Panc1 (cell line): ENCODE data around the gene SGCE.

Source experiments
- POLR2AphosphoS5 ChIP-seq: IDR thresholded peaks from 2 replicates; pipeline ENCODE4 v1.6.1; 2012; ENCODE audit warnings: mild to moderate bottlenecking, low read depth, low read length, moderate library complexity
- SIN3A ChIP-seq: IDR thresholded peaks from 2 replicates; pipeline ENCODE4 v1.6.1; 2012; ENCODE audit warnings: low read depth, mild to moderate bottlenecking, low read length, moderate library complexity, borderline replicate concordance; ENCODE audit not compliant: insufficient read depth
- TF ChIP-seq, protein P1 (sequence below): fragments of 450-650 bp; IDR thresholded peaks from 2 replicates; pipeline ENCODE4 v1.5.1; 2017; ENCODE audit warnings: mild to moderate bottlenecking
- TF ChIP-seq, protein P2 (sequence below), 2 experiments: IDR thresholded peaks; 2 replicates each; pipeline ENCODE4 v1.6.1; 2011 to 2012; ENCODE audit warnings: low read depth in 2 of 2, control low read depth in 1 of 2, low read length in 1 of 2, mild to moderate bottlenecking in 1 of 2, moderate library complexity in 1 of 2; ENCODE audit not compliant: insufficient read depth in 1 of 2

DNA sequence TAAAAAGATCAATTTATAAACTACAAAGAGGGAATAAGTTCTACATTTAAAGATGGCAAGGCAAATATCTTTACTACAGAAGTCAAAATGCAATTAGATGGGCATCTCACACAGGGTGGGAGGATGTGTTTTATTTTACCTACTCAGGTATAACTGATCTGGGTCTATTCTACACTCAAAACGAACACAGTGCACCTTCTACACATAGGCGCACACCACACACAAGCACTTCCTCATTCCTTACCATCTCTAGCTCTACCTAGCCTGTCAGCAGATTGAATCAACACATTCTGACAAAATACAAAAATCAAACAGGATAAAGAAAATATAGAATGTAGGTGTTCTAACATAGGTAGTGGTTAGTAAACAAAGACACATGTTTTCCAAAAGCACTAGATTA is 64.8 kb downstream of the SGCE start:
- TF ChIP-seq, protein P1, sequence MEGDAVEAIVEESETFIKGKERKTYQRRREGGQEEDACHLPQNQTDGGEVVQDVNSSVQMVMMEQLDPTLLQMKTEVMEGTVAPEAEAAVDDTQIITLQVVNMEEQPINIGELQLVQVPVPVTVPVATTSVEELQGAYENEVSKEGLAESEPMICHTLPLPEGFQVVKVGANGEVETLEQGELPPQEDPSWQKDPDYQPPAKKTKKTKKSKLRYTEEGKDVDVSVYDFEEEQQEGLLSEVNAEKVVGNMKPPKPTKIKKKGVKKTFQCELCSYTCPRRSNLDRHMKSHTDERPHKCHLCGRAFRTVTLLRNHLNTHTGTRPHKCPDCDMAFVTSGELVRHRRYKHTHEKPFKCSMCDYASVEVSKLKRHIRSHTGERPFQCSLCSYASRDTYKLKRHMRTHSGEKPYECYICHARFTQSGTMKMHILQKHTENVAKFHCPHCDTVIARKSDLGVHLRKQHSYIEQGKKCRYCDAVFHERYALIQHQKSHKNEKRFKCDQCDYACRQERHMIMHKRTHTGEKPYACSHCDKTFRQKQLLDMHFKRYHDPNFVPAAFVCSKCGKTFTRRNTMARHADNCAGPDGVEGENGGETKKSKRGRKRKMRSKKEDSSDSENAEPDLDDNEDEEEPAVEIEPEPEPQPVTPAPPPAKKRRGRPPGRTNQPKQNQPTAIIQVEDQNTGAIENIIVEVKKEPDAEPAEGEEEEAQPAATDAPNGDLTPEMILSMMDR, result no peak
- TF ChIP-seq SIN3A (no peak), POLR2AphosphoS5 (no peak)
- TF ChIP-seq, protein P2, sequence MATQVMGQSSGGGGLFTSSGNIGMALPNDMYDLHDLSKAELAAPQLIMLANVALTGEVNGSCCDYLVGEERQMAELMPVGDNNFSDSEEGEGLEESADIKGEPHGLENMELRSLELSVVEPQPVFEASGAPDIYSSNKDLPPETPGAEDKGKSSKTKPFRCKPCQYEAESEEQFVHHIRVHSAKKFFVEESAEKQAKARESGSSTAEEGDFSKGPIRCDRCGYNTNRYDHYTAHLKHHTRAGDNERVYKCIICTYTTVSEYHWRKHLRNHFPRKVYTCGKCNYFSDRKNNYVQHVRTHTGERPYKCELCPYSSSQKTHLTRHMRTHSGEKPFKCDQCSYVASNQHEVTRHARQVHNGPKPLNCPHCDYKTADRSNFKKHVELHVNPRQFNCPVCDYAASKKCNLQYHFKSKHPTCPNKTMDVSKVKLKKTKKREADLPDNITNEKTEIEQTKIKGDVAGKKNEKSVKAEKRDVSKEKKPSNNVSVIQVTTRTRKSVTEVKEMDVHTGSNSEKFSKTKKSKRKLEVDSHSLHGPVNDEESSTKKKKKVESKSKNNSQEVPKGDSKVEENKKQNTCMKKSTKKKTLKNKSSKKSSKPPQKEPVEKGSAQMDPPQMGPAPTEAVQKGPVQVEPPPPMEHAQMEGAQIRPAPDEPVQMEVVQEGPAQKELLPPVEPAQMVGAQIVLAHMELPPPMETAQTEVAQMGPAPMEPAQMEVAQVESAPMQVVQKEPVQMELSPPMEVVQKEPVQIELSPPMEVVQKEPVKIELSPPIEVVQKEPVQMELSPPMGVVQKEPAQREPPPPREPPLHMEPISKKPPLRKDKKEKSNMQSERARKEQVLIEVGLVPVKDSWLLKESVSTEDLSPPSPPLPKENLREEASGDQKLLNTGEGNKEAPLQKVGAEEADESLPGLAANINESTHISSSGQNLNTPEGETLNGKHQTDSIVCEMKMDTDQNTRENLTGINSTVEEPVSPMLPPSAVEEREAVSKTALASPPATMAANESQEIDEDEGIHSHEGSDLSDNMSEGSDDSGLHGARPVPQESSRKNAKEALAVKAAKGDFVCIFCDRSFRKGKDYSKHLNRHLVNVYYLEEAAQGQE (IDR thresholded peaks at IDR 0.05; ENCODE audit: insufficient read depth in 1 of 2, low read depth in 2 of 2, low read length in 1 of 2), result no peak
